Thoracic aorta (tissue), 2 donors: ENCODE measurements around the gene DLL4. TPM values are rescaled to one million over a fixed set of nuclear protein-coding genes. Genes with fewer than 3 reads are reported as not detected.

Source experiments
- ATAC-seq: fragments of 150-250 bp; one replicate; pipeline ENCODE4 v1.8.0; 2017; ENCODE audit warnings: low read depth; ENCODE audit not compliant: insufficient number of reproducible peaks, low FRiP score
- DNase-seq: peaks from one replicate; pipeline ENCODE4 v3.0.0-alpha.2; 2020; ENCODE audit warnings: low spot score
- H3K27ac ChIP-seq, 2 donors: fragments of 200-600 bp; sonication (generic); 1 replicate in 1 of 2; 2 replicates in 1 of 2; pipeline ENCODE4 v1.5.1; 2016; ENCODE audit warnings: mild to moderate bottlenecking in 2 of 2, moderate library complexity in 2 of 2
- H3K27me3 ChIP-seq: fragments of 200-600 bp; sonication (generic); replicated peaks from 2 replicates; pipeline ENCODE4 v1.6.0; 2016; ENCODE audit warnings: mild to moderate bottlenecking; ENCODE audit not compliant: insufficient read depth
- H3K36me3 ChIP-seq: fragments of 200-600 bp; sonication (generic); one replicate; pipeline ENCODE4 v1.5.1; 2016
- H3K4me1 ChIP-seq, 2 donors: fragments of 200-600 bp; sonication (generic); 1 replicate in 1 of 2; 2 replicates in 1 of 2; pipeline versions ENCODE4 v1.5.1 to v1.6.0; 2016; ENCODE audit warnings: low read depth in 2 of 2, mild to moderate bottlenecking in 1 of 2; ENCODE audit not compliant: control insufficient read depth in 1 of 2
- H3K4me3 ChIP-seq: fragments of 200-600 bp; sonication (generic); 2 replicates; pipeline ENCODE4 v1.5.1; 2016; ENCODE audit warnings: mild to moderate bottlenecking
- H3K9me3 ChIP-seq: fragments of 200-600 bp; sonication (generic); 2 replicates; pipeline ENCODE4 v1.5.1; 2016
- CTCF ChIP-seq: fragments of 200-600 bp; sonication (generic); IDR thresholded peaks from one replicate; pipeline ENCODE4 v1.5.1; 2019; ENCODE audit warnings: antibody characterized with exemption
- total RNA-seq, 2 donors: library from RNA; depleted of rRNA; stranded (reverse); fragments of >200 nt; gene quantifications; one replicate each; pipeline versions ENCODE4 v1.1.0 to v1.2.3, GENCODE V29; 2016

DLL4 gene
- total RNA-seq, 2 donors from 2014 or later, result 6.2 to 13.0 TPM

DNA sequence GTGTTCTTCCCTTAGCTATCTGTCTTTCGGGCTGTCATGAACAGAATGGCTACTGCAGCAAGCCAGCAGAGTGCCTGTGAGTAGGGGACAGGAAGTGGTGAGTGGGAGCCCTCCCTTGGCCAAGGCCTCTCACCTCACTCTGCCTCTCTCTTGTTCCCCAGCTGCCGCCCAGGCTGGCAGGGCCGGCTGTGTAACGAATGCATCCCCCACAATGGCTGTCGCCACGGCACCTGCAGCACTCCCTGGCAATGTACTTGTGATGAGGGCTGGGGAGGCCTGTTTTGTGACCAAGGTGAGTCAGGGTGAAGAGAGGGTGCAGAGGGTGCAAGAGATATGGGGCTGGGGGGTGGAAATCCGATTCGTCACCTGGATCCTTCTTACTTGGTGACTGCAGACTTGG is 3.0 kb downstream of the DLL4 start:
- no peak for DNase-seq
- H3K36me3 ChIP-seq, result no peaks in the 10 kb centered on the region
- H3K27ac ChIP-seq, result no peak overlapping the region
- no peaks in the 10 kb centered on the region for H3K9me3 ChIP-seq
- H3K4me3 ChIP-seq, result no peak overlapping the region
- peaks cover 36 to 47% of the 10 kb centered on the region in 2 donors for H3K4me1 ChIP-seq
- no peak for TF ChIP-seq CTCF
- ATAC-seq, result no peak
- H3K27me3 ChIP-seq, result peaks cover 13% of the 10 kb centered on the region

DNA sequence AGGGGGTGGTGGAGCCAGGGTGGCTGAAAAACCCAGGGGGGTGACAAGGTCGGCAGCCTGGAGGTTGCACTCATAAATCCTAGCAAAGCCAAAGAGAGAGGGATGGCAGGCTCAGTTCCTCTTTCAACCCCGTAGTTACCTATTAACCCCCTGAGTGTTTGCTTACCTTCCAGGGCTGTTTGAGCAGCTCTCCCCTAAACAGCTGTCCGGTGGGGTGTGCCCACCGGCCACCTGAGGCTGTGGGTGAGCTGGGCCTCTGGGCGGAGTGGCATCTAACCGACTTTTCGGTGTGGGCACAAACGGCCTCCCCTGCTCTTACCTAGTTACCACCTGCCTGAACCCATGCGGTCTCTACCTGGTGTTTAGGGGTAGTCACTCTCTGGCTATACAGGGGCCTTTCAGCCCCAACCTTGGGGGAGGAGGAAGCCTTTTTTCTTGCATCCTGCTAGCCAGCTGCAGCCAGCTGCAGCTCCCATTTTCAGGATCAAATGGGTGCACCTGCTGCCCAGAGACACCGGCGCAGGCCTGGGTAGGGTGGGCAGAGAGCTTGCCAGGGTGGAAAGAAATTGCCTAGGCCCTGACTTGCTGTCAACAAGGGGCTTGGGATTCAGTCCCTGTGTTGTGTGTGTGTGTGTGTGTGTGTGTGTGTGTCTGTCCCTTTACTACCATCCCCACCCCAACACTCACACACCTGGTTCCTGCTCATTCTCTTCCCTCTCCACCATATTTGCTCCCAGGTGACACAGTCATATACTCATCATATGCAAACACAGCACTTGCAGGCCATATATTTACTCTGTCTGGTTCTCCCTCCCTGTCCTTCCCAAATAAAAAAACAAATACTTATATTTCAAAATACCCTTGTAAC is 3.7 kb downstream of the DLL4 start:
- Histone ChIP-seq H3K27me3 (peaks cover 13% of the 10 kb centered on the region), H3K9me3 (no peaks in the 10 kb centered on the region), H3K27ac (no peak overlapping the region), H3K4me3 (no peak overlapping the region), H3K4me1 (peaks cover 34 to 47% of the 10 kb centered on the region in 2 donors), H3K36me3 (no peaks in the 10 kb centered on the region)
- TF ChIP-seq CTCF, result no peak
- DNase-seq, result no peak
- ATAC-seq, result no peak

DNA sequence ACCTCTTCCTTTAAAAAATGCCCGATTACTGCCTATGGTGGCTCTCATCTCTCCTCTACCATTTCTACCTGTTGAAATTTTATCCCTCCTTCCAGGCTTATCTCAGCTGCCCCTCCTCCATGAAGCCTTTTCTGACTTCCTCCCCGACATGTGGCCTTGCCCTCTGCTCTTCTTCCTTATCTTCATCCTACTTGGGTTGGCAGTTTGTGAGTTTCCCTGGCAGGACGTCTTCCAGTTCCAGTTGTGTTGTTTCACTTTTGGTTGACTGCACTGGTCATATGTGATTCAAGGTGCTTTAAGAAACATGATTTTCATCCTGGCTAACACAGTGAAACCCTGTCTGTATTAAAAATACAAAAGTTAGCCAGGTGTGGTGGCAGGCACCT is 4.4 kb downstream of the DLL4 start:
- no peaks in the 10 kb centered on the region for H3K9me3 ChIP-seq
- ATAC-seq (no peak), DNase-seq (no peak)
- H3K4me3 ChIP-seq, result no peak overlapping the region
- H3K36me3 ChIP-seq, result no peaks in the 10 kb centered on the region
- no peak for TF ChIP-seq CTCF
- H3K27ac ChIP-seq, result no peak overlapping the region
- peaks cover 28 to 41% of the 10 kb centered on the region in 2 donors for H3K4me1 ChIP-seq
- peaks cover 13% of the 10 kb centered on the region for H3K27me3 ChIP-seq

GRCh38 chr15:40934457-40934856 is 5.3 kb downstream of the DLL4 start:
- H3K36me3 ChIP-seq, result no peaks in the 10 kb centered on the region
- H3K27ac ChIP-seq, result no peak overlapping the region
- no peak overlapping the region for H3K4me3 ChIP-seq
- DNase-seq, result no peak
- H3K27me3 ChIP-seq, result peaks cover 13% of the 10 kb centered on the region
- H3K4me1 ChIP-seq, result peaks cover 18 to 31% of the 10 kb centered on the region in 2 donors
- H3K9me3 ChIP-seq, result no peaks in the 10 kb centered on the region
- ATAC-seq, result no peak
- TF ChIP-seq CTCF, result no peak

DNA sequence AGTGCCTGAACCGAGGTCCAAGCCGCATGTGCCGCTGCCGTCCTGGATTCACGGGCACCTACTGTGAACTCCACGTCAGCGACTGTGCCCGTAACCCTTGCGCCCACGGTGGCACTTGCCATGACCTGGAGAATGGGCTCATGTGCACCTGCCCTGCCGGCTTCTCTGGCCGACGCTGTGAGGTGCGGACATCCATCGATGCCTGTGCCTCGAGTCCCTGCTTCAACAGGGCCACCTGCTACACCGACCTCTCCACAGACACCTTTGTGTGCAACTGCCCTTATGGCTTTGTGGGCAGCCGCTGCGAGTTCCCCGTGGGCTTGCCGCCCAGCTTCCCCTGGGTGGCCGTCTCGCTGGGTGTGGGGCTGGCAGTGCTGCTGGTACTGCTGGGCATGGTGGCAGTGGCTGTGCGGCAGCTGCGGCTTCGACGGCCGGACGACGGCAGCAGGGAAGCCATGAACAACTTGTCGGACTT is 7.1 kb downstream of the DLL4 start:
- Histone ChIP-seq H3K27ac (no peak overlapping the region), H3K27me3 (no peaks in the 10 kb centered on the region), H3K9me3 (no peaks in the 10 kb centered on the region), H3K4me1 (peaks cover 11 to 26% of the 10 kb centered on the region in 2 donors), H3K4me3 (no peak overlapping the region), H3K36me3 (no peaks in the 10 kb centered on the region)
- ATAC-seq, result no peak
- no peak for DNase-seq
- TF ChIP-seq CTCF, result no peak
